ENCODE results near the gene INF2. TPM values are rescaled to one million over a fixed set of nuclear protein-coding genes. Genes with fewer than 3 reads are reported as not detected.
"Not testable (repeated sequence)": the region's sequence is repeated elsewhere in the genome, so short reads cannot be mapped to it uniquely, and the experiment has no call there.

The INF2 gene
- polyA plus RNA-seq, 1 donor: 54.4 TPM

- DNase-seq (ENCODE audit: low read depth): no peak
Measured at GRCh38 chr14:104721505-104722431, 32.4 kb downstream of the INF2 start.

- no peak for DNase-seq (ENCODE audit: low read depth)
Measured at GRCh38 chr14:104722938-104723650, 33.7 kb downstream of the INF2 start.

GRCh38 chr14:104723651-104724406 is 34.4 kb downstream of the INF2 start, which contains the start of gene ADSS1:
Gene ADSS1 (plus strand): TSS chr14:104724229. CDS start chr14:104724271, 42 bp downstream.
- DNase-seq (ENCODE audit: low read depth): no peak

- no peak for DNase-seq (ENCODE audit: low read depth)
Measured at GRCh38 chr14:104724407-104724980, 35.1 kb downstream of the INF2 start.

- peak; percentile 41 for DNase-seq (ENCODE audit: low read depth)
Measured at GRCh38 chr14:104724981-104725771, 35.8 kb downstream of the INF2 start.

GRCh38 chr14:104725772-104726548 is 36.5 kb downstream of the INF2 start:
- DNase-seq (ENCODE audit: low read depth): no peak

GRCh38 chr14:104726600-104727451 is 37.4 kb downstream of the INF2 start:
- no peak for DNase-seq (ENCODE audit: low read depth)

- DNase-seq (ENCODE audit: low read depth): no peak
Measured at GRCh38 chr14:104728631-104729030, 39.2 kb downstream of the INF2 start.

GRCh38 chr14:104729176-104729834 is 39.9 kb downstream of the INF2 start:
- DNase-seq (ENCODE audit: low read depth): not testable (repeated sequence)

GRCh38 chr14:104729835-104730181 is 40.4 kb downstream of the INF2 start:
- no peak for DNase-seq (ENCODE audit: low read depth)

- no peak for DNase-seq (ENCODE audit: low read depth)
Measured at GRCh38 chr14:104730487-104730886, 41.1 kb downstream of the INF2 start.

- DNase-seq (ENCODE audit: low read depth): no peak
Measured at GRCh38 chr14:104731320-104732294, 42.2 kb downstream of the INF2 start.

- no peak for DNase-seq (ENCODE audit: low read depth)
Measured at GRCh38 chr14:104732355-104732804, 43.0 kb downstream of the INF2 start.

GRCh38 chr14:104732931-104733681 is 43.7 kb downstream of the INF2 start:
- DNase-seq (ENCODE audit: low read depth): no peak

GRCh38 chr14:104734051-104734587 is 44.7 kb downstream of the INF2 start:
- no peak for DNase-seq (ENCODE audit: low read depth)

- DNase-seq (ENCODE audit: low read depth): no peak
Measured at GRCh38 chr14:104734601-104734990, 45.2 kb downstream of the INF2 start.

Measured in forelimb muscle (tissue), 1 donor.